Renal cortical epithelial cell (primary cell): Measurements from ENCODE around the gene DNLZ. TPM values are rescaled to one million over a fixed set of nuclear protein-coding genes. Genes with fewer than 3 reads are reported as not detected.
A peak's percentile ranks its signal among the peaks of the same experiment; 100 is the strongest.

Source experiments
- DNase-seq: peaks from one replicate; pipeline ENCODE4 v3.0.0-alpha.2; 2011; ENCODE audit warnings: low read depth
- total RNA-seq: library from RNA; depleted of rRNA; stranded (reverse); fragments of >200 nt; gene quantifications from 2 replicates; pipeline ENCODE4 v1.2.3, GENCODE V29; 2014

DNLZ gene
- total RNA-seq, 1 donor from 2014 or later, result 12.5 TPM

- DNase-seq, result no peak
Measured at GRCh38 chr9:136343121-136343883, 20.2 kb downstream of the DNLZ start.

DNA sequence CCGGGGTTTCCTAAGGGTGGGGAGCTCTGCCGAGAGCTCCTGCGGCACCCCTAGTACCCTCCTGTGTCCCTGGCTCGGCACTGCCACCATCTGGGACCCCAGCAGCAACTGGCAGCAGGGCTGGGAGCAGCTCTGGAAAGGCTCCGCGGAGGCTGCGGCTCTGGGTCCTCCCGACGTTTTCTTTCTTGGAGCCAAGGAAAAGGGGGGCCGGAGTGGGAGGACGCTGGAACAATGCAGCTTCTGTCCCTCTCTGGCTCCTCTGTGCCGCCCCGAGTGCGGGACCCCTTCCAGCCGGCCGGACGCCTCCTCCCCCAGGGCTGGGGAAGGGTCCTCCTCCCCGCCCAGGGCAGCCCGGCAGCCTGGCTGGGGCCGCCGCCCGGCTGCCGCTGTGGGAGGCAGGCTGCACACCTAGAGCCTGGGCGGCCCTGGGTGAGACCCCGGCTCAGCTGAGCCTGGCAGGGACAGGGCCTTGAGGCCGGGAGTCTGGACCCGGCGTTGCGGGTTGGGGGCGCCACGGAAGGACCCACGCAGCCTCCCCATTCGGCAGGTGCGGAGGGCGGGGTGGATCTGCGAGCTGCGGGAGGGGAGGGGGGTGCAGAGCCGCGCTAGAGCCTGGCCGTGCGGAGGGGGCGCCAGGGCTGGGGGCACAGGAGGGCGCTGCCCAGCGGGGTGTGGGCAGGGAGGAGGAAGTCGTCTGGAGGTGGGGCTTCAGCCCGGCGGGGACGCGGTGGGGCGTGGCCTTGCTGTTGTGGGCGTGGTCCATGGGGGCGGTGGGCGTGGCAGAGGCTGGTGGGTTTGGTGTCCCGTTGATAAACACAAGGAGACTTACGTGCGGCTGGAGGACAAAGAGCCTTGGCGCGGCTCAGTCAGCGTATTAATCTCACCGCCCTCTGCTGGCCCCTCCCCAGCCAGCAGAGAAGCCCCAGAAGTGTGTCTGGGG lies 21.1 kb downstream of the DNLZ start:
- peak; percentile 52 for DNase-seq

- DNase-seq, result no peak
Measured at GRCh38 chr9:136341769-136342168, 21.8 kb downstream of the DNLZ start.

GRCh38 chr9:136341042-136341655 lies 22.4 kb downstream of the DNLZ start:
- DNase-seq, result no peak

- DNase-seq, result no peak
Measured at GRCh38 chr9:136340356-136341041, 23.0 kb downstream of the DNLZ start.

- no peak for DNase-seq
Measured at GRCh38 chr9:136339958-136340310, 23.6 kb downstream of the DNLZ start.

- peak; percentile 41 for DNase-seq
Measured at GRCh38 chr9:136339173-136339957, 24.2 kb downstream of the DNLZ start.

- no peak for DNase-seq
Measured at GRCh38 chr9:136338511-136338910, 25.0 kb downstream of the DNLZ start.

- no peak for DNase-seq
Measured at GRCh38 chr9:136337416-136338395, 25.8 kb downstream of the DNLZ start.

DNA sequence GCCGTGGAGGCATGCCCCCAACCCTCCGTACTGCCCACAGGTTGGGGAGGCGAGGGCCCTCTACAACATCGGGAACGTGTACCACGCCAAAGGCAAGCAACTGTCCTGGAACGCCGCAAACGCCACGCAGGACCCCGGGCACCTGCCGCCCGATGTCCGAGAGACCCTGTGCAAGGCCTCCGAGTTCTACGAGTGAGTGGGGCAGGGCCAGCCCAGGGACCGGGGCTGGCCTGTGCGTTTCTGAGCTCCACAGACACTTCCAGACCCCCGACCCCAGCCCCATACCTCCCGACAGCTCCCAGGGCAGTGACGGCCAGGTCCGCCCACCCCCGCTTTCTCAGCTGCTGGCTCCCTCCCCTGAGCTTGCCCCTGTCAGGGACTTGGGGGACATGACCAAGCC lies 26.7 kb downstream of the DNLZ start:
- DNase-seq, result no peak

- DNase-seq, result no peak
Measured at GRCh38 chr9:136336156-136336870, 27.2 kb downstream of the DNLZ start.

DNA sequence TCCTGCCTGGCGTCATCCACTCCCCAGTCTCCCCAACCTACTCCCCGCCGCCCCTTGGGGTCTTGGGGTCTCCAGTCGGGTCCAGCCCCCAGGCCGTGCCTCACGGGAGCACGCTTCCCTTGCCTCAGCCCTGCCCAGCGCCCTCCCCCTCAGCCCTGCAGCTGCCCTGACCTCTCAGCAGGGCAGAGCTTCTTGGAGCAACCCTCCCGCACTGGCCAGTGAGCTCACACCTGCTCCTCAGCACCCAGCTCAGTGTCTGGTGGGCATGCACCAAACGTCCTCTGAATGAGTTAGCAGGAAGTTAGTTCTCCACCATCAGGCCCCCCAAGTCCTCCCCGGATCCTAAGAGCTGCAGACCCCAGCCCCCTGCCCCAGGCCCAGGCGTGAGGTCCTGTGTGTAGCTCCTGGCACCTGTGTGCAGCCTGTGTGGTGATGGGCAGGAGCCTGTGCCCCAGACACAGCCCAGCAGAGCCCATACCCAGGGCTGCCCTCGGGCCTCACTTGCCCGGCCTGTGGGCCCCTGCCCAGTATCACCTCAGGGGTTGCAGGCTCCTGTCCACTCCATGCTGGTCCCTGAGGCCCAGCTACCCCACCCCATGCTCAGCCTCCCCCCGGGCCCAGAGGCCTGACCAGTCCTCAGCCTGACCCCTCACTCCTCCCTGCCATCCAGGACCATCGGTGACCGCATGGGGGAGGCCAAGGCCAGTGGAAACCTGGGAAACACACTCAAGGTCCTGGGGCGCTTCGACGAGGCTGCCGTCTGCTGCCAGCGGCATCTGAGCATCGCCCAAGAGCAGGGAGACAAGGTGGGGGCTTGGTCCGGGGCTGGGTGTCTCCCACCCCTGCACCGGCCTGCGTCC lies 28.0 kb downstream of the DNLZ start:
- DNase-seq, result no peak

DNA sequence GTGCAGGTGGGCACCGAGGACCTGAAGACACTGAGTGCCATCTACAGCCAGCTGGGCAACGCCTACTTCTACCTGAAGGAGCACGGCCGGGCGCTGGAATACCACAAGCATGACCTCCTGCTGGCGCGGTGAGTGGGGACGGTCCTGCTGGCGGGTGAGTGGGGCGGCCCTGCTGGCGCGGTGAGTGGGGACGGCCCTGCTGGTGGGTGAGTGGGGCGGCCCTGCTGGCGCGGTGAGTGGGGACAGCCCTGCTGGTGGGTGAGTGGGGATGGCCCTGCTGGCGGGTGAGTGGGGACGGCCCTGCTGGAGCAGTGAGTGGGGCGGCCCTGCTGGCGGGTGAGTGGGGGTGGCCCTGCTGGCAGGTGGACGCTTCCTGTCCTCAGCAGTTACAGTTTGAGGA lies 29.0 kb downstream of the DNLZ start:
- no peak for DNase-seq

DNA sequence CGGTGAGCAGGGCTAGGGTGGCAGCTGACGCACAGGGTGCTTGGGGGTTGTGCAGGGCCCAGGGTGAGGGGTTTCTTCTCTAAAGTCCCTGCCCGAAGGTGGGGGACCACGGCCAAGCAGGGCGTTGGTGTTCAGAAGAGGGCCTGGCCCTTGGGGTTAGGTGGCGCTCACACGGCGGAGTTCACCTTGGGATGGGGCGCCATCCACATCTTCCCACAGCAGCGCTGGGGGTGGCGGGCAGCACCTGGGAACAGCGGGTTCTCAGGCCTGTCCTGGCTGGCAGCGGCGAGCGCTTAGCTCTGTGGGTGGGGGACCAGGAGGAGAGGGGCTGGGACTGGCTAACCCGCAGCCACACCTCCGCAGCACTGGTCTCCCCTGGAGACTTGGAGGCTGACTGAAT lies 30.1 kb downstream of the DNLZ start:
- no peak for DNase-seq

GRCh38 chr9:136333045-136333444 lies 30.5 kb downstream of the DNLZ start:
- DNase-seq, result no peak

DNA sequence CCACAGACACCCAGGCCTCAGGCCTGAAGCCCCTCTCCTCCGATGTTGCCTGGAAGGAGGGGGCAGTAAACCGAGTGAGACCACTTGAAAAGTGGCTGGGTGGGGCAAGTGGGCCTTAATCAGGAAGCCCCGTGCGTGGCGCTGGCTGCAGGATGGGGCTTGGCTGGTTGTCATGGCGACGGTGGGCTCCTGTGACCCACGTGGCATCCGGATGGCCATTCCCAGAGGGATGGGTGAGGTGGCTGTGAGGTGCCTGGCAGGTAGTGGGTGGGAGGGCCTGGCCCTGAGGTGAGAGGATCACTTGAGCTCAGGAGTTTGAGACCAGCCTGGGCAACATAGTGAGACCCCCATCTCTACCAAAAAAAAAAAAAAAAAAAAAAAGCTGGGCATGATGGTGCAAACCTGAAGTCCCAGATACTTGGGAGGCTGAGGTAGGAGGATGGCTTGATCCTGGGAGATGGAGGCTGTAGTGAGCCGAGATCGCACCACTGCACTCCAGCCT lies 31.0 kb downstream of the DNLZ start:
- no peak for DNase-seq

GRCh38 chr9:136331556-136332481 lies 31.7 kb downstream of the DNLZ start:
- DNase-seq, result no peak
